NCI-H345 (cell line): Measurements from ENCODE around the gene EZH2.

Source experiments
- DNase-seq: peaks from one replicate; lab custom pipeline; 2025; lab: John Stamatoyannopoulos, UW

Gene EZH2

DNA sequence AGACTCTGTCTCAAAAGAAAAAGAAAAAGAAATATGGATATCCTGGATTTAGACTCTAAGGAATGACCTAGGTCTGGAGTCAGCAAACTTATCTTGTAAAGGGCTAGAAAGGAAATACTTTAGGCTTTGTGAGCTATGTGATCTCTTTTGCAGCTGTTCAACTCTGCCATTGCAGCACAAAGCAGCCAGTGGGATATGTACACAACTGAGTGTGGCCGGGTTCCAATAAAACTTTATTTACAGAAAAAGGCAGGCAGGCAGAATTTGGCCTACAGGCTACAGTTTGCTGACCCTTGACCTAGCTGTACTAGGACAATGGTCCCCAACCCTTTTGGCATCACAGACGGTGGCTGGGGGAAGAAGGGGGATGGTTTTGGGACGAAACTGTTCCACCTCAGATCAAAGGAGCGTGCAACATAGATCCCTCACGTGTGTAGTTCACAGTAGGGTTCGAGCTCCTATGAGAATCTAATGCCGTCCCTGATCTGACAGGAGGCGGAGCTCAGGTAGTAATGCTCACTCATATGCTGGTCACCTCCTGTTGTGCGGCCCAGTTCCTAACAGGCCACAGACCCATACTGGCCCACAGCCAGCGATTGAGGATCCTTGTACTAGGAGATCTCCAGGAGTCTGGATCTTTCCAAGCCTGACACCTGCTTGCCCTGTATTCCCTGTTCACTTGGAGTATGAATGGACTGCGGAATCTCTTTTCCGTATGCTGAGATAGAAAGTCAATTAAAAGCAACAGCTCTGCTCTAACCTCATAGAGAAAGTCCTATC is 122.4 kb downstream of the EZH2 start:
- no peak for DNase-seq
